HG03095 (cell line): ENCODE results near the gene SLC35B2.

Experiments
- ATAC-seq: cut with Tn5 transposase; IDR thresholded peaks from one replicate; pipeline ENCODE4 v1.9.1; 2021; ENCODE audit warnings: moderate library complexity; ENCODE audit not compliant: unreplicated experiment

The SLC35B2 gene

GRCh38 chr6:44269178-44269920 lies 12.0 kb upstream of the SLC35B2 start:
- ATAC-seq: no peak

DNA sequence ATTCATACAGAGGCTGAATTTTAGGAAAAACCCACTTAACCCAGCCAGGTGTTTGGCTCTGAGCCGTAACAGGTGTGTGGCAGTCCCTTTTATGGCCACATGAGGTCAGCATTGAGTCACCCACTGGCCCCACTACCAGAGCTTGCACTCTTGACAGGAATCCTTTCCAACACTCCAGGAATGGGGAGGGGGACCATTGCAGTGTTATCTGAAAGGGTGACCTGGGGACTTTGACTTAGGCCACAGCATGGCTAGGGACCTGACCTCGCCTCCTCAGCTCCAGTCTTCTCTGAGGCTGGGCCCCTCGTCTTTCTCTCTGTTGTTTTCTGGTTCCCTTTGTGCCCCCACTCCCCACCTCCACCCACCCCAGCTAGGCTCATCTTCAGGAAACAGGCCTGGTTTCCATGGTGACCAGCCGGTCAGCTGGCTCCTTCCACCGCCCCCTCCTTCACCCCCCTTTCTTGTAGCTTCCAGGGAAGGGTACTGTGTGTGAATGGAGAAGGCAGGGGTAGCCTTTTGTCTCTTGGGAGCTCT lies 10.8 kb upstream of the SLC35B2 start:
- ATAC-seq: no peak

DNA sequence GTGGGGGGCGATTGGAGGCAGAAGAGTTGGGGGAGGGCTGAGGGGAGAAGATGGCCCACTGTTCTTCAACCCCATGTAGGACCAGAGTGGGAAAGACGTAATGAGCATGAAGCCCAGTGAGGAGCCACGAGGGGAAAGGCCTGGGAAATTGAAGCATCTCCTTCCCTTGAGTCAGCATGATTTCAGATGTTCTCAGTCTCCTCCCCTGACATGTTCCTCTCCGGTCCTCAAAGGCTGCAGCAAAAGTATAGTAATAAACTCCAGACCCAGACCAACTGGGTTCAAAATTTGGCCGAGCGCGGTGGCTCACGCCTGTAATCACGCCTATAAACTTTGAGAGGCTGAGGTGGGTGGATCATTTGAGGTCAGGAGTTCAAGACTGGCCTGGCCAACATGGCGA lies 9.9 kb upstream of the SLC35B2 start:
- no peak for ATAC-seq

GRCh38 chr6:44266347-44266746 lies 9.0 kb upstream of the SLC35B2 start:
- peak; percentile 39 for ATAC-seq

GRCh38 chr6:44265722-44266233 lies 8.4 kb upstream of the SLC35B2 start:
- no peak for ATAC-seq

DNA sequence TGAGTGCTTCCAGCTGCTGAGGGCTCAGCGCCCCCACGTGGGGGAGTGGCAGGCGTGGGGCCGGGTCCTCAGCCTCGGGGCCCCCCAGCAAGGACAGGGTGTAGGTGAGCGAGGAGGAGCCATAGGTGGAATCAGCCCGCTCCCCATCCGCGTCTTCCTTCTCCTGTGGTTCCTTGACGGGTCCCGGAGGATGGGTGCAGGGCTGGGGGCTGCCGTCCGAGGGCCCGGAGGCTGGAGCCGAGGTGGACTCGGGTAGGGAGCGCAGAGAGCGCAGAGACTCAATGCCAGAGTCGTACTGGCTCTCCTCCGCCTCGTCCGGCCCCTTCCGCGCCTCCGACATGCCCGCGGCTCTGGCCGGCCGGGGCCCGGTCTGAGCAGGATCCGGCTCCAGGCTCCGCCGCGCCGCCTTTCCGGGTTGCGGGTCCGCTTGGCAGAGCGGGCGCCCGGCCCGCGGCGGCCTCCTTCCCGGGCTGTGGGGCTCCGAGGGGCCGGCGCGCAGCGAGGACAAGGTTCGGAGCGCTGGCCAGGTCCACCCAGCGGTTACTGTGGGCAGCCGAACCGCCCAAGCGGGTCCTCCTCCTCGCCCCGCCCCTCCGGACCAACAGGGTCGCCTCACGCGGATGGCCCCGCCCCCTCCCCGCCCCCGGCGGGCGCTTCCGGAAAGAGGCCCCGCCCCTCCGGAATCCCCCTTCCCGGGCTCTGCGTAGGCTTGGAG lies 7.8 kb upstream of the SLC35B2 start, which contains the start of gene NFKBIE:
Gene NFKBIE (minus strand): TSS at position 545 of the 715 bp plus-strand sequence. CDS start 205 bp downstream, at position 340.
- ATAC-seq: peak; percentile 33

GRCh38 chr6:44264154-44265006 lies 7.1 kb upstream of the SLC35B2 start:
- no peak for ATAC-seq

DNA sequence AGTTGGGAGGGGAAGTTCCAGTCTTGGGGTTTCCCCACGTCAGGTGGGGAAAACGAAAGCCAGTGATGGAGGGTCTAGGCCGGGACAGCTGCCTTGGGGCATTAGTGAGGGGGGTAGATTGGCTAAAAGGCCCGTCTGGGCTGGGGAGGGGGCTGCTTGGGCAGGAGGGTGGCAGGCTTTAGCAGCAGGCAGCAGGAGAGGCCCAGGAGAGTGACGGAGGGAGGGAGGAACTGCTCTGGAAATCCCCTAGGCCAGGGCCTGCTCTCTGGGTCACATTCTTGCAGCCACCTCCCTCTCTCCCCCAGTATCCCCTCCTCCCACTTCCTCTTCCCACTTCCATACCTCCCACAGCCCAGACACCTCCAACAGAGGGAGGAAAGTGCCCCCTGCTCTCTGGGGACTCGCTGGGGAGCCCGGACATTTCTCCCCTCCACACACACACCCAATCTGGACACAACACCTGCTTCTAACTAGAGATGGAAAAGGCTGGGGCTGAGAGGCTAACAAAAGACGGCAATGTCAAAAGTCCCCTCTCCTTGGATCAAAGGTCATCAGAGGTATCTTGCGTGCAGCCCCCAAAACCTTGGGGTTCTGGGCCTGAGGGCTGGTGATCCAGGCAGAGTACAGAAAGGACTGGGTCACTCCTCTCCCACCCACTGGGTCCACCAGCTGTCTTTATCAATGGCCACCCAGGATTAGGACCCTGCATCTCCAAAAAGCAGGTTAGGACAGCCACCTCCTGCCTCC lies 6.2 kb upstream of the SLC35B2 start:
- no peak for ATAC-seq

- ATAC-seq: no peak
These were observed 5.4 kb upstream of the SLC35B2 start for GRCh38 chr6:44262467-44263353.

DNA sequence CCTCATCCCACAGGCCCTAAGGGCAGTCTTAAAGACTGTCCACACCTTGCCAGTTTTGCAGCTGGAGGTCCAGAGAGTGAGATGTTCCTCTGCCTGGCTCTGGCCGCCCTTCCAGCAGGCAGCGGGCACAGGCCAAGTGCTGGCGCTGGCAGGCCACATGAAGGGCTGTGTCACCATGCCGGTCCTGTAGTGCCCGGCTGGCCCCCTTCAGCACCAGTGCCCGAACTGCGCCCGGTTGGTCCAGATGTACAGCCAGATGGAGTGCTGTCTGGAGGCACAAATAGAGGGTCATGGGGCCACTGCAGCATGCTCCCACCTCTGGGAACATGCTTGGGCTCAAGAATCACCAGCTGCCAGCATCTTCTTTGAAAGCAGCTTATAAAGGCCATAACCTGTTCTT lies 4.3 kb upstream of the SLC35B2 start:
- ATAC-seq: no peak

DNA sequence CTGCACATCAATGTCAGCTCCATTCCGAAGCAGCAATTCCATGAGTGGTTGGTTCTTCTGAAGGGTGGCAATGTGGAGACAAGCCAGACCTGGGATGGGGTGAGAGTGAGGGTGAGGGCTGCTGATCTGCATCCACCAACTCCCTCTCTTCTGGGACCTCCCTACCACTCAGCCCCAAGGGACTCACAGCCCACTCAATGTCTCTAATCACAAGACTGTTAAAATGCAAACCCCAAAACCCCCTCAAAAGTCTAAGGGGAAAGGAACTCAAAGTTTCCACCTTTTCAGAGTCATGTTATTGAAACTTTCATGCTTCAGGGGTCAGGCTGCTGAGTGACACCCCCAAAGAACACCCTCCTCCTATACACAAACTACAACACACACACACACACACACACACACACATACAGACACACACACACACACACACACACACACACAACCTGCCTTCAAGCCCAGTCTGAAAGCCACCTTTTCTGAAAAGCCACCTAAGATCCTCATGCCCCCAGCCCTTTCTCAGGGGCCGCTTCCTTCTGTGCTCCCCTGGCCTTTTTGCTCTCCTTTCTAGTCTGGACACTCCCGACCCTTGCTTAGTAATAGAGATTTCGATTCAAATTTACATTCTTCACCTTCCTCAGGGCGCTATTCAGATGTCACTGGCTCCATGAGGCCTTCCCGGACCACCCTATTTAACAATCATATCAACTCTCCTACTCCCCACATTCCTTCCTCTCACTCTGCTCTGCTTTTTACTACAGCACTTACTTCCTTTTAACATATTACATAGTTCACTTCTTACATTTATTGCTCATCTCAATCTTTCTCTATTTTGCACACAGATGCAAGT lies 3.3 kb upstream of the SLC35B2 start:
- ATAC-seq: no peak

DNA sequence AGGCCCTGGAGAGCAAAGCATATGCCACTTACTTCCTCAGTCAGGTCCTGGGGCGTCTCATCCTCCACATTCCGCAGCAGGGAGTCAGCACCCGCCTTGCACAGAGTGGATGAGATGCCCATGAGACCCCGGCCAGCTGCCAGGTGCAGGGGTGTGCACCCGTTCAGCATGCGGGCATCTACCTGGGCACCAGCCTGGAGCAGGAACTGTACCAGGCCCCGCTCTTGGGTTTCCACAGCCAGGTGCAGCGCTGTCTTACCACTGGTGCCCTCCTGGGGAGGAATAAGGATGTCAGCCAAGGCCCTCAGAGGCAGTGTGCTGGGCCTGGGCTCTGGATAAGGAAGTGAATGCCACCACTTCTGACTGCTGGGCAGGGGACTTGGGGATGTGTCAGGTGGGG lies 2.7 kb upstream of the SLC35B2 start:
- no peak for ATAC-seq

GRCh38 chr6:44258921-44259320 lies 1.6 kb upstream of the SLC35B2 start:
- no peak for ATAC-seq

DNA sequence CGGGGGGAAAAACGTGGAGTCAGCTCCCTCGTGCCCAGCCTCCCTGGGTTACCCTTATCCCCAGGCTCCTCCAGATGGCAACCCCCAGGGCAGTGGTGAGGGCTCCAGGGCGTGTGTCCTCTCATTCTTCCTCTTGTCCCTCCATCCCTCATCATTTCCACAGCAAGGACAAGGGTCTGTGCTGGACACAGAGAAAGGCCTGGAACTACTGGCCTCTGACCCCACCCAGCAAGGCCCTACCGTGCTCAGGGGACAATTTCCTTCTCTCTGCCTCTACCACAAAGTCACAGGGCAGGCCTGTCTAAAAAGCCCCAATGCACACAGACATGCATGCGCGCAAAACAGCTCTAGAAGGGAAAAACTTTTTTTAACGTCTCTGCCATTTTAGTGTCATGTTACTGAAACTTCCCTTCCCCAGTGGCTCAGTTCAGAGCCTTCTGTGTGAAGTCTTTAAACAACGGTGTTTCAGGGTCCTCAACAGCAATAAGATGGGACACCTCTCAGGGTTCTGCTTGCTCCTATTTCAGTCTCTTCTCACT lies 1.1 kb upstream of the SLC35B2 start:
- no peak for ATAC-seq

- ATAC-seq: peak; percentile 11
These were observed 511 bp upstream of the SLC35B2 start for GRCh38 chr6:44257753-44258324.

DNA sequence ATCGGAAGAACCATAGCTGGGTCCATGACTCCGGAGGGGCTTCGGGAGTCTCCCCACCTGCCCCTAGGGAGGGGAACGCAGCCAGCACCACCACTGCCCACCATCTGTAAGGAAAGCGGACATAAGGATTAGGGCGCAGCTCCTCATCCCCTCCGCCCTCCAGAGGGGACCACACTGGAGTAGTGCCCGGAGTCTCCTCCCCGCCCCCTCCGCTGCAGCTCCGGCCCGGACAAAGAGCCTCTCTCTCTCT lies 628 bp downstream of the SLC35B2 start:
- no peak for ATAC-seq

DNA sequence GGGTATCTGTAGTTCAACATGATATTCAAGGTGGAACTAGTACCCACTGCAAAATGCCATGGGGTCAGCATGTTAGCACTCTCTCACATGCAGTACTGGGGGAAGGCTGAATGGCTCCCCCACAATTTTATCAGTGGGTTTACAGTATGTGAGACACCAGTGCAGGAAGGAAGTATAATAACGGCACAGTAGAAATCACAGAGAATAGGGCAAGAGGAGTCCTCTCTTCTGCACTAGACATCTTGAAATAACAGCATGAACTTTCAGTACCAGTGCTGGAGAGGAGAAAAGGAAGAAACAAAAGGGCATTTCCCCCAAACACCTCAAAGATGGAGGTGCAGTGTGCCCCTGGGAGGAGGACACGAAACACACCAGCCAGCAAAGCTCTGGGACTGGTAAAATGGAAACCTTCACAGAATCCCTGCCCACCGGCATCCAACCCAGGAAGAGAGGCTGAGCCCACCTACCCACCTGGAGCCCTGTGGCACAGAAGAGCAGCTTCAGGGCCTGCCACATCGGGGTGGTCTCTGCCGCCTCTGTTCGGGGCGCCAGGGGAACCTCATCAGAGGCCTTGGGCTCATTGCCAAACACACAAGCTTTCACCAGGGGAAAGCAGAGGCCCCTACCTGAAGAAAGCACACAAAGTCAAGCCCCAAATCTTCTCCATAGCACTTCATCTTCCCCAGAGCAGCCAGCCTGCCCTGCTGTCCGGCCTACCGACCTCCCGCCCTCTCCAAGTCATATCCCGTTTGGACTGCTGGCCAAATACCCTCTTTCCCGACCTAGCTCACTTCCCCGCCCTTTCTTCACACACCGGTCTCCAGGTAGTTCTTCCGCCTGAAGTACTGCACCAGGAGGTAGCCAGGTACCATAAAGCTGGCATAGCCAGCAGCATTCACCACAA lies 1.2 kb downstream of the SLC35B2 start:
- ATAC-seq: no peak
